Ovary (tissue), 9 donors: ENCODE data around the gene KRTAP2-4. TPM values are rescaled to one million over a fixed set of nuclear protein-coding genes. Genes with fewer than 3 reads are reported as not detected.
"Not testable (repeated sequence)": the region's sequence is repeated elsewhere in the genome, so short reads cannot be mapped to it uniquely, and the experiment has no call there.

Experiments used
- DNase-seq, 5 donors: peaks; one replicate each; pipeline ENCODE4 v3.0.0-alpha.2; 2019 to 2020
- H3K27ac ChIP-seq, 2 donors: fragments of 200-600 bp; one replicate each; pipeline versions ENCODE4 v1.5.1 to v1.8.0; 2019 to 2022
- H3K27me3 ChIP-seq: fragments of 200-600 bp; one replicate; pipeline ENCODE4 v1.8.0; 2022
- H3K36me3 ChIP-seq: fragments of 200-600 bp; sonication (generic); one replicate; pipeline ENCODE4 v1.5.1; 2019
- H3K4me1 ChIP-seq: one replicate; pipeline ENCODE4 v1.8.1; 2013; ENCODE audit warnings: mild to moderate bottlenecking, moderate library complexity; ENCODE audit not compliant: insufficient read depth
- H3K4me3 ChIP-seq: fragments of 200-600 bp; sonication (generic); one replicate; pipeline ENCODE4 v1.5.1; 2017
- H3K9me3 ChIP-seq, 2 donors: fragments of 200-600 bp in 1 of 2; sonication (generic) in 1 of 2; one replicate each; pipeline versions ENCODE4 v1.5.1 to v1.8.1; 2013 to 2019; ENCODE audit warnings: mild to moderate bottlenecking in 1 of 2, moderate library complexity in 1 of 2
- CTCF ChIP-seq, 3 donors: fragments of 450-650 bp in 2 of 3; fragments of 200-600 bp in 1 of 3; IDR thresholded peaks; one replicate each; pipeline versions ENCODE4 v1.5.1 to v1.8.0; 2016 to 2022; ENCODE audit warnings: antibody characterized with exemption in 3 of 3, mild to moderate bottlenecking in 1 of 3
- EP300 ChIP-seq: sonication (generic); formaldehyde crosslinking; IDR thresholded peaks from one replicate; pipeline ENCODE4 v1.6.1; 2017; ENCODE audit warnings: antibody characterized with exemption
- POLR2A ChIP-seq: fragments of 450-650 bp; IDR thresholded peaks from one replicate; pipeline ENCODE4 v1.6.1; 2017; ENCODE audit warnings: antibody characterized with exemption, mild to moderate bottlenecking, moderate library complexity
- WGBS, 3 donors: extraction: QIAGEN DNeasy Blood & Tissue Kit in 1 of 3; methylation state at CpG; one replicate each; pipeline versions ENCODE4 v1.1.5 to v1.1.7; 2013 to 2017; 5-methylcytosine and 5-hydroxymethylcytosine counted together
- intact Hi-C, 4 donors: fragments of 100-400 bp; cut with DNase I; formaldehyde crosslinking; loops; one replicate each; pipeline versions ENCODE4 v1.11.0 to v1.15.1; 2022 to 2023
- polyA plus RNA-seq, 2 donors: library from polyadenylated mRNA; stranded (reverse); fragments of 200-250 nt in 1 of 2; fragments of 350-450 nt in 1 of 2; fragmentation: Illumina TruSeq in 1 of 2; extraction: RNeasy Lipid Tissue Mini Kit (QIAGEN cat#74804) in 1 of 2; gene quantifications; one replicate each; pipeline ENCODE4 v1.2.3, GENCODE V29; 2013 to 2014
- total RNA-seq, 7 donors: library from RNA; depleted of rRNA in 2 of 7; stranded (reverse); fragments of >200 nt in 2 of 7; fragmentation: NEBNext Ultra II Directional in 3 of 7; extraction: Animal tissue kit (Norgen Biotek cat#: 25700) in 3 of 7; gene quantifications; one replicate each; pipeline versions ENCODE4 v1.1.0 to v1.2.4, GENCODE V29; 2016 to 2023
- donor health status: DM: no; HTN: no; CAD: no; lungs with moderate emphysema.
- donor health status: DM: no; HTN: no; CAD: no.
- donor health status: Bipolar disorder and iron deficiency.
- donor health status: DM: yes; HTN: yes; CAD: no.
- donor health status: DM: no; HTN: no; CAD: no.
- donor health status: DM: yes; HTN: yes; CAD: no.

KRTAP2-4 gene
- total and polyA plus RNA-seq, 9 donors: not detected

DNA sequence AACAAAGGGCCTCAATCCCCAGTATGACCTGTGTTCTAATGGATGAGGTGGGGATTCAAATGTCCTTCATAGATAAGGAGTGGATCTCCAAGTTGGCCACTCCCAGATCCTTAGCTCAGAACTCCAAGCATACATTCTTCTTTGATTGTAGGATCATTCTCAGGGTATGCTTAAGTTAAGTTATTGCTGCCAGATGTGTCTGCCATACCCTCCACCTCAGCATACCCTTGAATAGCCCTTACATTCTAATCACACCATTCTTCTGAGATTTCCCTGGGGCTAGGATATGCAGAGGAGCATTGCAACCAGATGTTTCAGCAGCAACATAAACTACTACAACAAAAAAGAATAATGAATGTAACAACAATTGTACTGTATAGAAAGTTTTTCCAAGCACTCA is 1.6 kb upstream of the KRTAP2-4 start:
- no peaks in the 10 kb centered on the region for H3K27me3 ChIP-seq
- H3K27ac ChIP-seq: no peak overlapping the region
- no peaks in the 10 kb centered on the region for H3K4me1 ChIP-seq
- no peaks in the 10 kb centered on the region for H3K9me3 ChIP-seq
- no peak for DNase-seq
- no peak overlapping the region for H3K4me3 ChIP-seq
- TF ChIP-seq EP300 (no peak), POLR2A (no peak), CTCF (IDR thresholded peaks at IDR 0.05) (no peak)
- intact Hi-C loops: no loop called here
- no peaks in the 10 kb centered on the region for H3K36me3 ChIP-seq

- H3K36me3 ChIP-seq, H3K4me1 ChIP-seq, intact Hi-C loops, H3K27me3 ChIP-seq, H3K4me3 ChIP-seq, H3K9me3 ChIP-seq, DNase-seq, H3K27ac ChIP-seq: not testable (repeated sequence)
- WGBS, 3 donors: 77 to 80% (median 80%) methylated on average over 7 of the region's 16 CpGs
These were observed 526 bp downstream of the KRTAP2-4 start for GRCh38 chr17:41065016-41065689.

GRCh38 chr17:41064301-41064700 is 1.4 kb downstream of the KRTAP2-4 start:
- Histone ChIP-seq H3K27ac (no peak overlapping the region), H3K27me3 (no peaks in the 10 kb centered on the region), H3K36me3 (no peaks in the 10 kb centered on the region), H3K9me3 (no peaks in the 10 kb centered on the region), H3K4me3 (no peak overlapping the region), H3K4me1 (peaks cover 2% of the 10 kb centered on the region)
- no peak for TF ChIP-seq POLR2A
- no peak for TF ChIP-seq EP300
- no peak for TF ChIP-seq CTCF (IDR thresholded peaks at IDR 0.05)
- intact Hi-C loops: no loop called here
- 84 to 97% (median 87%) methylated on average over 1 of the region's 1 CpG for WGBS, 3 donors
- DNase-seq: no peak

GRCh38 chr17:41063449-41063848 is 2.2 kb downstream of the KRTAP2-4 start:
- Histone ChIP-seq H3K4me1 (peaks cover 2% of the 10 kb centered on the region), H3K36me3 (no peaks in the 10 kb centered on the region), H3K9me3 (no peaks in the 10 kb centered on the region), H3K4me3 (no peak overlapping the region), H3K27ac (no peak overlapping the region), H3K27me3 (no peaks in the 10 kb centered on the region)
- WGBS, 3 donors: 88 to 91% (median 91%) methylated on average over 4 of the region's 4 CpGs
- TF ChIP-seq POLR2A: no peak
- no peak for TF ChIP-seq CTCF (IDR thresholded peaks at IDR 0.05)
- DNase-seq: no peak
- intact Hi-C loops: no loop called here

DNA sequence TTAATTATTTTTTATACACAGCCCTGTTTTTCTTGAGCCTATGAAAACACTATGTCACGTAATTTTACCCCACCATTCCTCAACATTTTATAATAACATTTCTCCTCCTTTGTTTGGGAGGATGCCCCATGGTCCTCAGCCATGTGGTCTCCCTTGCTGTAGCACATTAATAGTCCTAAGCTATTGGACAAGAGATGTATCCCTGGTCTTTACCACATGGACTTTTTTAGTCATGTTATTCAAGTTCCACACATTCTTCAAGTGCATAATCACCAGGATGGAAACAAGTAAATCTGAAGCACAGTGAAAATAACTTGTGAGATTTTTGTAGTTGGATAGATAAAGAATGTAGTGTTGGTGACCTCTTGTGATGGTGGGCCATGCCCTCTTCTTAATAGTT is 3.7 kb downstream of the KRTAP2-4 start:
- no peaks in the 10 kb centered on the region for H3K9me3 ChIP-seq
- no peak overlapping the region for H3K27ac ChIP-seq
- no peak overlapping the region for H3K4me3 ChIP-seq
- peaks cover 2% of the 10 kb centered on the region for H3K4me1 ChIP-seq
- intact Hi-C loops: no loop called here
- 9 to 20% (median 15%) methylated on average over 1 of the region's 1 CpG for WGBS, 3 donors
- H3K27me3 ChIP-seq: no peaks in the 10 kb centered on the region
- H3K36me3 ChIP-seq: no peaks in the 10 kb centered on the region
- no peak for TF ChIP-seq EP300
- DNase-seq: no peak
